DOHH2 (cell line): ENCODE measurements around the gene FCGR1A.
"Not testable (repeated sequence)": the region's sequence is repeated elsewhere in the genome, so short reads cannot be mapped to it uniquely, and the experiment has no call there.

Source experiments
- H3F3A ChIP-seq: fragments of 200-600 bp; sonication (generic), shearing (Covaris generic); 2 replicates; pipeline ENCODE4 v1.6.0; 2016; ENCODE audit warnings: antibody characterized with exemption, mild to moderate bottlenecking; ENCODE audit not compliant: control insufficient read depth, insufficient read depth
- H3K27ac ChIP-seq: fragments of 200-600 bp; sonication (generic); 2 replicates; pipeline ENCODE4 v1.5.1; 2014; ENCODE audit warnings: low read depth, mild to moderate bottlenecking, low read length, moderate library complexity
- H3K27me3 ChIP-seq: fragments of 200-600 bp; sonication (generic); 2 replicates; pipeline ENCODE4 v1.6.1; 2014; ENCODE audit warnings: mild to moderate bottlenecking, low read length, mixed read lengths; ENCODE audit not compliant: control insufficient read depth
- H3K36me3 ChIP-seq: fragments of 200-600 bp; sonication (generic); 2 replicates; pipeline ENCODE4 v1.6.1; 2014; ENCODE audit warnings: mild to moderate bottlenecking, low read length, moderate library complexity, mixed read lengths; ENCODE audit not compliant: control insufficient read depth
- H3K4me1 ChIP-seq: fragments of 200-600 bp; sonication (generic); 2 replicates; pipeline ENCODE4 v1.6.1; 2014; ENCODE audit warnings: mild to moderate bottlenecking, low read length, mixed read lengths; ENCODE audit not compliant: control insufficient read depth
- H3K4me2 ChIP-seq: fragments of 200-600 bp; sonication (generic); 2 replicates; pipeline ENCODE4 v1.6.0; 2014; ENCODE audit warnings: mild to moderate bottlenecking, low read length, moderate library complexity
- H3K4me3 ChIP-seq: fragments of 200-600 bp; sonication (generic); 2 replicates; pipeline ENCODE4 v1.5.1; 2014; ENCODE audit warnings: mild to moderate bottlenecking, low read length, mixed read lengths
- H3K79me2 ChIP-seq: fragments of 200-600 bp; sonication (generic); 2 replicates; pipeline ENCODE4 v1.6.1; 2014; ENCODE audit warnings: mild to moderate bottlenecking, low read length, mixed read lengths; ENCODE audit not compliant: control insufficient read depth
- H3K9me2 ChIP-seq: fragments of 200-600 bp; sonication (generic); replicated peaks from 2 replicates; pipeline ENCODE4 v1.6.1; 2014; ENCODE audit warnings: mild to moderate bottlenecking, low read length, mixed read lengths; ENCODE audit not compliant: control insufficient read depth
- H3K9me3 ChIP-seq: fragments of 200-600 bp; sonication (generic); 2 replicates; pipeline ENCODE4 v1.6.1; 2014; ENCODE audit warnings: antibody characterized with exemption, low read length, mixed read lengths; ENCODE audit not compliant: control insufficient read depth, insufficient read depth
- H4K20me1 ChIP-seq: fragments of 200-600 bp; sonication (generic); 2 replicates; pipeline ENCODE4 v1.6.0; 2014; ENCODE audit warnings: low read depth, mild to moderate bottlenecking, antibody characterized with exemption, low read length, moderate library complexity; ENCODE audit not compliant: control insufficient read depth, insufficient read depth

Gene FCGR1A

DNA sequence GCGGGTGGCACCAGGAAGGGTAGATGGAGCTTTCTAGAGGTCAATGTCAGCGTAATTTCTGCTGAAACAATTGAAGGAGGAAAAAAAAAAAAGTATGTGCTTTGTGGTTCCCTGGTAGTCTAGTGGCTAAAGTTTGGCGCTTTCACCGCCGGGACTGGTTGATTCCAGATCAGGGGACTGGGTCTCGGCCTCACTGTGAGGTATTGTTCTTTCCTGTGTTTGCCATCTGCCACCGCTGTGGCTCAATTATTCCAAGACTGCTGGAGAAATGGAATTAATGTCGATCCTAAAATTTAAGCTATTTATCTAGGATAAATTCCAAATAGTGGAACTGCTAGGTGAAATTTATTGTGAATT is 34.4 kb upstream of the FCGR1A start:
- not testable (repeated sequence) for H3K4me2 ChIP-seq, H3K9me2 ChIP-seq, H3K9me3 ChIP-seq, H3K4me1 ChIP-seq, H4K20me1 ChIP-seq, H3F3A ChIP-seq, H3K27ac ChIP-seq, H3K36me3 ChIP-seq, H3K4me3 ChIP-seq, H3K79me2 ChIP-seq, H3K27me3 ChIP-seq

DNA sequence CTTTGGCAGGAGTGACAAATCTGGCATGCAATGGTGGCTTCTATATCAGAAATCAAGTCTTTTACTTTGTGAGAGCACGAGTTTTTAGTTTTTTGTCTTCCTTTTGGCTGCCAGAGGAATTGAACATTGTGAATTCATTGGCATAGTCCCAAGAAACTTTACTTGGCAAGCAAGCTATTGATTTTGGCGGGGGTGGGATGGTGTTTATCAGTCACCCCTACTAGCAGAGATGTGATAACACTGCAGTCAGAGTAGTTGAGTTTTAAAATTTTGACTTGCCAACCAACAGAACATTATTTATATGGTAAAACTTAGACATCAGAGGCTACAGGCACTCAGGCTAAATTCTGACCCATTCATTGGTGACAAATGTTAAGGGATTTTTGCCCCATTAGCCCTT is 31.9 kb upstream of the FCGR1A start:
- H3K9me2 ChIP-seq, H4K20me1 ChIP-seq, H3K9me3 ChIP-seq: not testable (repeated sequence)

DNA sequence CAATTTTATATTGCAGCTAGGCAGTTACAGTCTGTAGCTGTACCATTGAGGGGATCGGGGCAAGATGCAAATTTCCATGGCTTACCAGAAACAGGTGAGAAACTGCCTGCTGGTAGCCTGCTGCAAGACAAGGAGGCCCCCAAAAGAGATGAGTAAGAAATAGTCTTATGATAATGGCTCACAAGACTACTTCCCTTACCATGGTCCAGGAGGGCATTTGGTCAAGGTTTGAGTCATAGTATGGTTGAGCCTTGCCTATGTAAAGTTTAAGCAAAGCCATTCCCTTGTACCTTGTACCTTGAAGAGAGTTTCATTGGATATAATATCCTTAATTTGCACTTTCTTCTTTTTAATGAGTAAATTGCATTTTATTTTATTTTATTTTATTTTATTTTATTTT is 30.3 kb upstream of the FCGR1A start:
- not testable (repeated sequence) for H3K27me3 ChIP-seq, H3K4me2 ChIP-seq, H3K4me3 ChIP-seq, H3K9me3 ChIP-seq, H3K27ac ChIP-seq, H3K4me1 ChIP-seq, H3K9me2 ChIP-seq, H4K20me1 ChIP-seq, H3K79me2 ChIP-seq, H3K36me3 ChIP-seq, H3F3A ChIP-seq

More for the DNA sequence above, 31.9 kb upstream of the FCGR1A start:
- not testable (repeated sequence) for H3F3A ChIP-seq, H3K4me3 ChIP-seq, H3K27me3 ChIP-seq, H3K36me3 ChIP-seq, H3K27ac ChIP-seq, H3K4me2 ChIP-seq, H3K79me2 ChIP-seq, H3K4me1 ChIP-seq

DNA sequence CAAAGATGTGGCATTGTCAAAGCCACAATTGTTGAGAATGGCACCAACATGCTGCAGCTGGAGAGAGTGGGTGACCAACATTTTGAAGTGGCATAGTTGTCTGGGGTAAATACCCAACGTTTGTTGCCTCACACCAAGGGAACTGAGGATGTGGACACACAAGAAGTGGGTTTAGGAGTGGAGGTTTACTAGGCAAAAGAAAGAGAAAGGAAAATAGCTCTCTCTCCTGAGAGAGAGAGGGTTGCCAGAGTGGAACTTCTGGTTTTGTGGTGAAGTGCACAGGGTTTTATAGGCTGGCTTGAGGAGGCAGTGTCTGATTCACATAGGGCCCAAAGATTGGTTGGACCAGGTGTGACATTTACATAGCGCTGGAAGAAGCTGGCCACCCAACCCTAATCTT is 29.0 kb upstream of the FCGR1A start:
- H3K4me3 ChIP-seq, H3K27me3 ChIP-seq, H4K20me1 ChIP-seq, H3K36me3 ChIP-seq, H3K4me1 ChIP-seq, H3K79me2 ChIP-seq, H3F3A ChIP-seq, H3K9me3 ChIP-seq, H3K9me2 ChIP-seq, H3K27ac ChIP-seq, H3K4me2 ChIP-seq: not testable (repeated sequence)

DNA sequence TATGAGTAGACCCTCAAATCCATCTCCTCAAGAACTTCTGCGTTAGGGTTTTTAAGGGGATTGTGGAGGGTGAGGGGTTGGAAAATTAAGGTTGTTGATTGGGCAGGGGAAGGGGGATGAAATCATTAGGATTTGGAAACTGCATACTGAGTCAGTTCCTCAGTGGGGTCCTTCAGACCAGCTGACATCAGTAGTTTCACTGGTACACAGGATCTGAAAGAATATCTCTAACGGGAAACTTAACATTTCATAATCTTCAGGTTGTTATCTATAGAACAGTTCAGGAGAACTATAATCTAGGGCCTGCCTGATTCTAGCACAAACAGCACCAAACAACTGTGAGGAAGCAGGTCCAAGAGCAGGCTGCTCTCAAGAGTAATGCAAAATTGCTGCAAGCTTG is 27.2 kb upstream of the FCGR1A start:
- H3K4me2 ChIP-seq, H3K4me3 ChIP-seq, H3K4me1 ChIP-seq: not testable (repeated sequence)

DNA sequence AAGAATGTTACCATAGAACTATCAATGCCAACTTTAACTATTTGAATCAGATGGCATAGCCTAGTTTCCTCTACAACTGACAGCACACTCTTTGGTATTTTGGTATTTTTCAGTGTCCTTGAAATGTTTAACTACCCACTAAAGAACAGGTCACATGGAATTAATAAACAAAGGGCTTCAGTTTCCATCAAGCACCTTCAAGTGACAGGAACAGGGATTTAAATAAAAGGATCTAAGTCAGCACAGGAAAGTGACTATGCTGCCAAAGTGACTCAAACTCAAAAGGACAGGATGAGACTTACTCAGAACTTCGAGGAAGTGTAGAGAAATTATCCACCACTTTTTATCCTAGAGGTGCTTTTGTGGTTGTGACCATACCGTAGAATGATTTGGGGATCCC is 20.2 kb upstream of the FCGR1A start:
- not testable (repeated sequence) for H3K79me2 ChIP-seq, H3K9me3 ChIP-seq, H4K20me1 ChIP-seq, H3K27ac ChIP-seq, H3K4me1 ChIP-seq, H3K4me2 ChIP-seq, H3K36me3 ChIP-seq, H3K4me3 ChIP-seq, H3F3A ChIP-seq, H3K27me3 ChIP-seq, H3K9me2 ChIP-seq

More for the DNA sequence above, 27.2 kb upstream of the FCGR1A start:
- not testable (repeated sequence) for H3K36me3 ChIP-seq, H3K9me3 ChIP-seq, H3K27me3 ChIP-seq, H3K9me2 ChIP-seq, H4K20me1 ChIP-seq, H3F3A ChIP-seq, H3K27ac ChIP-seq, H3K79me2 ChIP-seq

DNA sequence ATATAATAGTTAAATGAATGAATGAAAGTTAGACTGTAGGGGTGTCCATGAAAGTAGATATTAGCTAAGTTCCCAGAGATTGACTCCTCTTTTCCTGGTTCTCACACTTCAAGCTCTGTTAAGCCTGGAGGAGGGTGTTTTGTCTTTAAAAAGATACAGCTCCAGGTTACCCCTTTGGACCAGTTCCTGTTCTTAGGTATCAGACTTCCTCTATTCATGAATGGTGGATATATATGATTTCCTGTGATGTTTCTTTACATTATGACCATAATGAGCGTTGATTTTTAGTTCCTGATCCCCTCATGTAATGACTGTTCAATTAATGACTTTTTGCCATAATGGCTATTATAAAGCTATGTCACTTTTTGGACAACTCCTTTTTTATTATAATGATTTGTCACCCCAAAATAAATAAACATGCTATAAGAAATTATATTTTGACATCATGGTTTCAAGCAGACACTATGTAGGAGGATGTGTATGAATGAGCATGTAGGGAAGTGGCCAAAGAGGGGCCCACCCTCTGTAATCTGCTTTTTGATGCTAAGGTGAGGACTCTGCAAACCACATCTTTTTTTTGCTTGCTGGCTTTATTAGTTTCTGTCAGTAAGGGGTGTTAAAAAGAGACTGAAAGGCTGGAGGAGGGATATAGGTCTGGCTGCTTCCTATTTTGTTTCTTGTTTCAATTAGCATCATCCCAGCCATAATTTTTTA is 18.2 kb upstream of the FCGR1A start:
- not testable (repeated sequence) for H3K9me3 ChIP-seq, H3K4me2 ChIP-seq, H3K27me3 ChIP-seq, H3K4me3 ChIP-seq, H4K20me1 ChIP-seq, H3F3A ChIP-seq, H3K27ac ChIP-seq, H3K4me1 ChIP-seq, H3K36me3 ChIP-seq, H3K79me2 ChIP-seq, H3K9me2 ChIP-seq

DNA sequence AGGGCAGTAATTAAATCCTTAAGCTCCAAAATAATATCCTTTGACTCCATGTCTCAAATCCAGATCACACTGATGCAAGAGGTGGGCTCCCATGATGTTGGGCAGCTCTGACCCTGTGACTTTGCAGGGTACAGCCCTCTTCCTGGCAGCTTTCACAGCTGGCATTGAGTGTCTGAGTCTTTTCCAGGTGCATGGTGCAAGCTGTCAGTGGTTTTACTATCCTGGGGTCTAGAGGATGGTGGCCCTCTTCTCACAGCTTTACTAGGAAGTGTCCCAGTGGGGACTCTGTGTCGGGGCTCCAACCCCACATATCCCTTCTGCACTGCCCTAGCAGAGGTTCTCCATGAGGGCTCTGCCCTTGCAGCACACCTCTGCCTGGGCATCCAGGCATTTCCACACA is 16.3 kb upstream of the FCGR1A start:
- not testable (repeated sequence) for H3K36me3 ChIP-seq, H4K20me1 ChIP-seq, H3K27me3 ChIP-seq, H3K27ac ChIP-seq, H3K4me2 ChIP-seq, H3K79me2 ChIP-seq, H3K9me3 ChIP-seq, H3K4me3 ChIP-seq, H3K9me2 ChIP-seq, H3F3A ChIP-seq, H3K4me1 ChIP-seq
